ENCODE measurements around the gene RPH3AL. TPM values are rescaled to one million over a fixed set of nuclear protein-coding genes. Genes with fewer than 3 reads are reported as not detected.

Gene RPH3AL
- total and polyA plus RNA-seq, 10 donors: 4.8 to 182 (median 49.1) TPM

- WGBS, 5 donors: 67 to 84% (median 79%) methylated on average over 8 to 12 of the region's 12 CpGs
- H3K27me3 ChIP-seq (replicated peaks in 1 of 7): no peaks in the 10 kb centered on the region
- intact Hi-C loops (cut with DNase I; ENCODE audit: low total_unique reads): no loop called here
- no peak for TF ChIP-seq POLR2A (IDR thresholded peaks at IDR 0.05)
- TF ChIP-seq POLR2AphosphoS5 (IDR thresholded peaks at IDR 0.05): no peak
- TF ChIP-seq CTCF (IDR thresholded peaks at IDR 0.05 in 8 of 11, conservative IDR thresholded peaks at IDR 0.05 in 3 of 11): no peak
- H3K4me1 ChIP-seq: peaks cover 0 to 33% (median 14%) of the 10 kb centered on the region in 6 donors
- H3K27ac ChIP-seq: no peak overlapping the region
- H3K9me3 ChIP-seq: no peaks in the 10 kb centered on the region
- H3K4me3 ChIP-seq: no peak overlapping the region
- no peaks in the 10 kb centered on the region for H3K36me3 ChIP-seq
- DNase-seq: peak; percentile 61
These were observed 128.7 kb downstream of the RPH3AL start for GRCh38 chr17:223723-224471.

- no peak overlapping the region for H3K27ac ChIP-seq
- H3K36me3 ChIP-seq: no peaks in the 10 kb centered on the region
- no peaks in the 10 kb centered on the region for H3K27me3 ChIP-seq (replicated peaks in 1 of 7)
- intact Hi-C loops (cut with DNase I; ENCODE audit: low total_unique reads): no loop called here
- no peak overlapping the region for H3K4me3 ChIP-seq
- DNase-seq: peak; percentile 38
- WGBS, 5 donors: 86 to 93% (median 90%) methylated on average over 8 of the region's 8 CpGs
- peaks cover 0 to 20% (median 3%) of the 10 kb centered on the region in 6 donors for H3K4me1 ChIP-seq
- no peak for TF ChIP-seq POLR2AphosphoS5 (IDR thresholded peaks at IDR 0.05)
- no peak for TF ChIP-seq CTCF (IDR thresholded peaks at IDR 0.05 in 8 of 11, conservative IDR thresholded peaks at IDR 0.05 in 3 of 11)
- TF ChIP-seq POLR2A (IDR thresholded peaks at IDR 0.05): no peak
- H3K9me3 ChIP-seq: no peaks in the 10 kb centered on the region
These were observed 130.4 kb downstream of the RPH3AL start for GRCh38 chr17:222172-222571.

- Histone ChIP-seq H3K9me3 (no peaks in the 10 kb centered on the region), H3K27ac (peak overlapping the region in 2 of 8 donors; percentile 11 to 42), H3K27me3 (replicated peaks in 1 of 7) (no peaks in the 10 kb centered on the region), H3K36me3 (peaks cover 0 to 3% (median 0%) of the 10 kb centered on the region in 6 donors), H3K4me1 (peaks cover 0 to 9% (median 2%) of the 10 kb centered on the region in 6 donors), H3K4me3 (no peak overlapping the region)
- peak; percentile 47 for DNase-seq
- no peak for TF ChIP-seq CTCF (IDR thresholded peaks at IDR 0.05 in 8 of 11, conservative IDR thresholded peaks at IDR 0.05 in 3 of 11)
- no peak for TF ChIP-seq POLR2AphosphoS5 (IDR thresholded peaks at IDR 0.05)
- TF ChIP-seq POLR2A (IDR thresholded peaks at IDR 0.05): no peak
- intact Hi-C loops (cut with DNase I; ENCODE audit: low total_unique reads): no loop called here
- WGBS, 5 donors: 88 to 95% (median 90%) methylated on average over 9 to 10 of the region's 10 CpGs
These were observed 132.9 kb downstream of the RPH3AL start for GRCh38 chr17:219696-220095.

GRCh38 chr17:218432-219110 lies 134.0 kb downstream of the RPH3AL start:
- peak; percentile 63 for DNase-seq
- no peak overlapping the region for H3K4me3 ChIP-seq
- 54 to 74% (median 70%) methylated on average over 8 of the region's 8 CpGs for WGBS, 5 donors
- peaks cover 0 to 9% (median 2%) of the 10 kb centered on the region in 6 donors for H3K4me1 ChIP-seq
- TF ChIP-seq POLR2A (IDR thresholded peaks at IDR 0.05): no peak
- TF ChIP-seq CTCF (IDR thresholded peaks at IDR 0.05 in 8 of 11, conservative IDR thresholded peaks at IDR 0.05 in 3 of 11): no peak
- no peak for TF ChIP-seq POLR2AphosphoS5 (IDR thresholded peaks at IDR 0.05)
- no peaks in the 10 kb centered on the region for H3K9me3 ChIP-seq
- peak overlapping the region in 5 of 8 donors; percentile 51 to 67 (median 59) for H3K27ac ChIP-seq
- H3K27me3 ChIP-seq (replicated peaks in 1 of 7): no peaks in the 10 kb centered on the region
- peaks cover 0 to 13% (median 3%) of the 10 kb centered on the region in 6 donors for H3K36me3 ChIP-seq
- intact Hi-C loops (cut with DNase I; ENCODE audit: low total_unique reads): no loop called here
